SK-N-SH (cell line): ENCODE data around the gene DDIT4. TPM values are rescaled to one million over a fixed set of nuclear protein-coding genes. Genes with fewer than 3 reads are reported as not detected.

Experiments
- CTCF ChIA-PET: fragments of 300-600, 350-600 bp; formaldehyde crosslinking; extraction: SDS; loops from one replicate; lab custom pipeline; 2021; lab: Yijun Ruan, JAX
- POLR2A ChIA-PET: fragments of 350-600 bp; sonication (Branson Sonifier 250); formaldehyde crosslinking; extraction: SDS; loops from one replicate; lab custom pipeline; 2020; ENCODE audit warnings: antibody characterized with exemption, inconsistent platforms; lab: Yijun Ruan, JAX
- DNase-seq: peaks from one replicate; pipeline ENCODE4 v3.0.0; 2012
- H2AFZ ChIP-seq: fragments of 200-600 bp; sonication (generic); 2 replicates; pipeline ENCODE4 v1.8.1; 2016; ENCODE audit warnings: antibody characterized with exemption, mild to moderate bottlenecking, low read depth
- H3F3A ChIP-seq: fragments of 200-600 bp; sonication (generic); replicated peaks from 2 replicates; pipeline ENCODE3; 2016; ENCODE audit warnings: antibody characterized with exemption, mild to moderate bottlenecking; ENCODE audit not compliant: insufficient read depth
- H3K27ac ChIP-seq, 2 experiments: fragments of 200-500 bp in 1 of 2; fragments of 200-600 bp in 1 of 2; sonication (Bioruptor generic) in 1 of 2; sonication (generic), shearing (Covaris generic) in 1 of 2; 2 replicates each; pipeline versions ENCODE4 v1.5.1 to v1.6.1; 2014 to 2016; ENCODE audit warnings: low read depth in 2 of 2, inconsistent platforms in 1 of 2, low read length in 1 of 2, mild to moderate bottlenecking in 1 of 2, mixed read lengths in 1 of 2
- H3K27me3 ChIP-seq: fragments of 200-600 bp; sonication (generic), shearing (Covaris generic); 2 replicates; pipeline ENCODE4 v1.6.1; 2016; ENCODE audit warnings: mixed run types; ENCODE audit not compliant: insufficient read depth
- H3K36me3 ChIP-seq, 2 experiments: fragments of 200-500 bp in 1 of 2; fragments of 200-600 bp in 1 of 2; sonication (Bioruptor generic) in 1 of 2; sonication (generic) in 1 of 2; replicated peaks in 1 of 2; 2 replicates each; pipeline versions ENCODE3 to v1.5.1; 2014 to 2016; ENCODE audit warnings: low read length in 1 of 2, mild to moderate bottlenecking in 1 of 2; ENCODE audit not compliant: insufficient read depth in 2 of 2, control insufficient read depth in 1 of 2
- H3K4me1 ChIP-seq, 2 experiments: fragments of 200-500 bp in 1 of 2; fragments of 200-600 bp in 1 of 2; sonication (Bioruptor generic) in 1 of 2; sonication (generic), shearing (Covaris generic) in 1 of 2; 2 replicates each; pipeline versions ENCODE4 v1.5.1 to v1.6.1; 2014 to 2016; ENCODE audit warnings: low read depth in 1 of 2, low read length in 1 of 2, mixed run types in 1 of 2; ENCODE audit not compliant: insufficient read depth in 2 of 2, control insufficient read depth in 1 of 2
- H3K4me2 ChIP-seq: fragments of 200-600 bp; sonication (generic), shearing (Covaris generic); 2 replicates; pipeline ENCODE4 v1.6.1; 2017; ENCODE audit warnings: mixed run types
- H3K4me3 ChIP-seq, 2 experiments: fragments of 200-500 bp in 1 of 2; fragments of 200-600 bp in 1 of 2; sonication (Bioruptor generic) in 1 of 2; sonication (generic), shearing (Covaris generic) in 1 of 2; 2 replicates each; pipeline versions ENCODE4 v1.5.1 to v1.8.1; 2014 to 2016; ENCODE audit warnings: low read depth in 2 of 2, inconsistent platforms in 1 of 2, low read length in 1 of 2, mild to moderate bottlenecking in 1 of 2, mixed read lengths in 1 of 2, moderate library complexity in 1 of 2
- H3K79me2 ChIP-seq: fragments of 200-600 bp; sonication (generic); 2 replicates; pipeline ENCODE4 v1.8.1; 2017; ENCODE audit warnings: mild to moderate bottlenecking; ENCODE audit not compliant: insufficient read depth
- H3K9ac ChIP-seq: fragments of 200-600 bp; sonication (generic); 2 replicates; pipeline ENCODE4 v1.6.1; 2017; ENCODE audit warnings: mixed run types
- H3K9me2 ChIP-seq: fragments of 200-600 bp; sonication (generic); 2 replicates; pipeline ENCODE4 v1.6.1; 2017; ENCODE audit warnings: mixed run types
- H3K9me3 ChIP-seq: fragments of 200-600 bp; sonication (generic); 2 replicates; pipeline ENCODE4 v1.6.1; 2017; ENCODE audit warnings: mixed run types, mild to moderate bottlenecking, moderate library complexity
- H4K20me1 ChIP-seq: fragments of 200-600 bp; sonication (generic); 2 replicates; pipeline ENCODE4 v1.6.1; 2017; ENCODE audit warnings: mild to moderate bottlenecking, mixed run types; ENCODE audit not compliant: insufficient read depth
- CHD2 ChIP-seq: fragments of 150-350 bp; IDR thresholded peaks from 2 replicates; pipeline ENCODE4 v1.6.1; 2018; ENCODE audit warnings: low read length; ENCODE audit not compliant: partially characterized antibody
- EZH2phosphoT487 ChIP-seq: fragments of 200-600 bp; sonication (generic); IDR thresholded peaks from 2 replicates; pipeline ENCODE4 v1.6.1; 2017; ENCODE audit warnings: low read depth, mixed run types, mild to moderate bottlenecking, antibody characterized with exemption, moderate library complexity, borderline replicate concordance
- FOSL2 ChIP-seq: IDR thresholded peaks from 2 replicates; pipeline ENCODE4 v1.4.0; 2012; ENCODE audit warnings: low read depth, mild to moderate bottlenecking, moderate library complexity, borderline replicate concordance
- FOXJ3 ChIP-seq: sonication (generic); formaldehyde crosslinking; IDR thresholded peaks from 2 replicates; pipeline ENCODE4 v1.5.1; 2020; ENCODE audit warnings: mild to moderate bottlenecking, missing genetic modification reagents
- MXI1 ChIP-seq: IDR thresholded peaks from 2 replicates; pipeline ENCODE4 v1.6.1; 2012; ENCODE audit warnings: mild to moderate bottlenecking, low read depth, low read length, improper control_type of control experiment
- NFIC ChIP-seq: IDR thresholded peaks from 2 replicates; pipeline ENCODE4 v1.4.0; 2012; ENCODE audit warnings: borderline replicate concordance
- RXRA ChIP-seq: IDR thresholded peaks from 2 replicates; pipeline ENCODE4 v1.4.0; 2012; ENCODE audit warnings: low read depth, mild to moderate bottlenecking, borderline replicate concordance
- TCF12 ChIP-seq: IDR thresholded peaks from 2 replicates; pipeline ENCODE4 v1.4.0; 2012
- WGBS: methylation state at CpG from one replicate; pipeline ENCODE4 v1.1.6; 2017; ENCODE audit warnings: low lambda C conversion rate; 5-methylcytosine and 5-hydroxymethylcytosine counted together
- polyA plus RNA-seq, 3 experiments: library from polyadenylated mRNA; depleted of rRNA; stranded (reverse); fragments of >200 nt; gene quantifications; 2 replicates each; pipeline ENCODE4 v1.2.3, GENCODE V29; 2012
- TF ChIP-seq, protein P1 (sequence below): IDR thresholded peaks from 2 replicates; pipeline ENCODE4 v1.4.0; 2012; ENCODE audit warnings: low read depth
- TF ChIP-seq, protein P2 (sequence below): IDR thresholded peaks from 2 replicates; pipeline ENCODE4 v1.4.0; 2012; ENCODE audit warnings: low read depth, borderline replicate concordance

DDIT4 gene
- polyA plus RNA-seq, 1 of the 3 experiments (the other 2 are of a cell fraction) = 24.9 TPM

DNA sequence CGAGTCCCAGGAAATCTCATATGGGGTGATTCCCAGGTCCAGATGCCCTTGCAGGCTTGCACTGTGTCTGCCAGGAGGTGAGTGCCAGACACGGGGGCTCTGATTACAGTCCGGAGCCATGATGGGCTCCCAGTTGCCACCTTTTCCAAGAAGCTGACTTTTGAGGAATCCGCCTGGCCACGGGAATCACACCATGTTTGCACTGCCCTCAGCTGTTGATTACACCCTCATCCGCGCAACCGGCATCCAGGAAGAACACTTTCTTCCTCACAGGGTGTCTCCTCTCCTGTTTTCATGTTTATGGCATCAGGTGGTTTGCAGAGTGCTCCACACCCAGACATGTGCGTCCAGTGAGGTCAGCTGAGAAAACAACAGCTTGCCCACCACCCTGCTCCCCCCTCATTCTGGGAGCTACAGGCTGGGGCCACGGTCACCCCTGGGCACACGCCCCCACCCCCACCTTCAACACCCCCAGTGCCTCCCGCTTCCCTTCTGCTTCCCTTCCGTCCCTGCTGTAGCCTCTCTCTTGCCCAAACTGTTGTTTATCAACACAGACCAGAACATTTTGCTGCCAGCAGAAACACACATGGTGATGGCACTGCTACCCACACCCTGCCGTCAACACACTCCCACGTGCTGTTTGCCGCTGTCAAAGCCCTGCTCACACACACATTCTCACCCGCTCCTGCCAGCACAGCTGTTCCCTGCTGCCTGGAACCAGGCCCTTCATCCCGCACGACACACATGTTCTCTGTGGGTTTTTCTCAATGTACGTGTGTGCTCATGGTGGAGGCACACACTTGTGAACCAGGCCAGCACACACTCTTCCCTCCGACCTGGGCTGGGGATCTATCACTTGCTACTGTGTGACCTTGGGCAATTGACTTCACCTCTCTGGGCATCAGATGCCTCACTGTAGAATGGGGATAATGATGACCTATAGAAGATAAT lies 35.8 kb downstream of the DDIT4 start:
- 95% methylated on average over 19 of the region's 21 CpGs for WGBS
- Histone ChIP-seq H3K9me3 (no peaks in the 10 kb centered on the region), H3K9ac (no peak overlapping the region), H3K79me2 (no peaks in the 10 kb centered on the region), H3K27ac (peak overlapping the region in 1 of 2 experiments; percentile 78; a peak in 1 of 4 replicates), H2AFZ (no peak overlapping the region), H3K4me1 (peaks cover 9 to 29% of the 10 kb centered on the region in 2 experiments; a peak in 2 of 4 replicates), H3K27me3 (no peaks in the 10 kb centered on the region), H3K36me3 (no peaks in the 10 kb centered on the region), H4K20me1 (no peaks in the 10 kb centered on the region), H3F3A (no peaks in the 10 kb centered on the region), H3K4me2 (no peak overlapping the region), H3K4me3 (no peak overlapping the region), H3K9me2 (no peaks in the 10 kb centered on the region)
- POLR2A ChIA-PET = interaction anchor here (0.9 to 2.0 kb wide), 6 partner anchors 11 to 50 kb away, joined by 3 to 11 read pairs (median 4); partner anchors contain the start of gene DDIT4
- TF ChIP-seq MXI1 (peak; percentile 67; the same call in 1 of the 2 replicates), CHD2 (no peak), RXRA (no peak), FOSL2 (no peak), EZH2phosphoT487 (no peak), FOXJ3 (CRISPR knock-in tag) (no peak)
- TF ChIP-seq, protein P1, sequence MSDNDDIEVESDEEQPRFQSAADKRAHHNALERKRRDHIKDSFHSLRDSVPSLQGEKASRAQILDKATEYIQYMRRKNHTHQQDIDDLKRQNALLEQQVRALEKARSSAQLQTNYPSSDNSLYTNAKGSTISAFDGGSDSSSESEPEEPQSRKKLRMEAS = no peak
- TF ChIP-seq, protein P2, sequence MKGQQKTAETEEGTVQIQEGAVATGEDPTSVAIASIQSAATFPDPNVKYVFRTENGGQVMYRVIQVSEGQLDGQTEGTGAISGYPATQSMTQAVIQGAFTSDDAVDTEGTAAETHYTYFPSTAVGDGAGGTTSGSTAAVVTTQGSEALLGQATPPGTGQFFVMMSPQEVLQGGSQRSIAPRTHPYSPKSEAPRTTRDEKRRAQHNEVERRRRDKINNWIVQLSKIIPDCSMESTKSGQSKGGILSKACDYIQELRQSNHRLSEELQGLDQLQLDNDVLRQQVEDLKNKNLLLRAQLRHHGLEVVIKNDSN = no peak
- CTCF ChIA-PET = interaction anchor here (1.3 to 3.1 kb wide), 3 partner anchors 10 to 34 kb away, joined by 3 to 13 read pairs (median 6); no protein-coding TSS in a partner anchor
- DNase-seq = no peak

DNA sequence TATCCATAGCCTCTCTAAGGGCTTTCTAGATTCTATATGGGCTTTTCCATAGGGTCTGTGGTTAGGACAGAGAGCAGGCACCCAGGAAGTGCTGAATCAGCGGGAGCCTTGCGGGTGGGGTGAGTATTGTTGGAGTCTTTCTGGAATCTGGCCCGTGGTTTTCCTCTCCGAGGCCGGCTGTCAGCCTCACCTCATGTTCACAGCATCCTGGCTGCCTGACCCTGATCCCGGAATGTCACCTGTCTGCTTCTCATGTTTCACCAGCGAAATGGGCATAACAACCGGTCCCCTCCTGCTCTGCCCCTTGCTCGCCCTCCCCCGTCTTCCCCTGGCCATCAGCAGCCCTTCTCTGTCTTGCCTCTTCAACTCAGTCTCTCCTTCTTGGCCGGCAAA lies 36.5 kb downstream of the DDIT4 start:
- Histone ChIP-seq H3K9ac (no peak overlapping the region), H3K27me3 (no peaks in the 10 kb centered on the region), H3K4me2 (no peak overlapping the region), H3K9me2 (no peaks in the 10 kb centered on the region), H3F3A (no peaks in the 10 kb centered on the region), H4K20me1 (no peaks in the 10 kb centered on the region), H3K9me3 (no peaks in the 10 kb centered on the region)
- ChIA-PET CTCF (no interaction called here), POLR2A (interaction anchor here (1.1 to 2.0 kb wide), 3 partner anchors 10 to 37 kb away, joined by 3 to 7 read pairs (median 4); no protein-coding TSS in a partner anchor)
- 89% methylated on average over 6 of the region's 11 CpGs for WGBS
- TF ChIP-seq TCF12 = peak; percentile 11; the same call in 1 of the 2 replicates
- TF ChIP-seq NFIC = no peak
- TF ChIP-seq, all 33 proteins: peak for 1
- no peak overlapping the region for H2AFZ ChIP-seq
- peak overlapping the region in 1 of 2 experiments; percentile 35; a peak in 2 of 4 replicates for H3K27ac ChIP-seq
- no peaks in the 10 kb centered on the region for H3K36me3 ChIP-seq
- H3K79me2 ChIP-seq = no peaks in the 10 kb centered on the region
- no peak for DNase-seq
- H3K4me1 ChIP-seq = peaks cover 9 to 33% of the 10 kb centered on the region in 2 experiments; a peak in 2 of 4 replicates
- no peak overlapping the region for H3K4me3 ChIP-seq
